PC-3 (cell line): ENCODE data around the gene ABRAXAS1. TPM values are rescaled to one million over a fixed set of nuclear protein-coding genes. Genes with fewer than 3 reads are reported as not detected.

Experiments
- ATAC-seq: fragments of 200-7000 bp; cut with Tn5 transposase; 2 replicates; pipeline ENCODE4 v1.9.1; 2020; ENCODE audit warnings: mild to moderate bottlenecking, moderate library complexity
- BruUV-seq: library from RNA; stranded (reverse); fragments of 400-500 nt; replicated peaks from 2 replicates; lab custom pipeline; 2021; lab: Mats Ljungman, UMichigan
- CTCF ChIA-PET: fragments of 300-600 bp; sonication (Branson Sonifier 250); formaldehyde crosslinking; loops from one replicate; lab custom pipeline; 2022; ENCODE audit warnings: antibody characterized with exemption; lab: Charles Lee
- POLR2A ChIA-PET: fragments of 300-600 bp; sonication (Branson Sonifier 250); formaldehyde crosslinking; loops from one replicate; lab custom pipeline; 2022; ENCODE audit warnings: antibody characterized with exemption; ENCODE audit not compliant: unreplicated experiment; lab: Charles Lee
- DNase-seq: peaks from one replicate; pipeline ENCODE4 v3.0.0-alpha.2; 2015
- H2AFZ ChIP-seq: fragments of 300-600 bp; sonication (generic); 2 replicates; pipeline ENCODE4 v1.6.0; 2016; ENCODE audit warnings: antibody characterized with exemption, low read length
- H3F3A ChIP-seq: fragments of 300-600 bp; sonication (generic); one replicate; pipeline ENCODE4 v1.6.0; 2017; ENCODE audit warnings: antibody characterized with exemption, low read length, control low read depth, mild to moderate bottlenecking; ENCODE audit not compliant: unreplicated experiment
- H3K27ac ChIP-seq: fragments of 300-600 bp; sonication (generic); 2 replicates; pipeline ENCODE4 v1.5.1; 2016; ENCODE audit warnings: mild to moderate bottlenecking, low read length
- H3K27me3 ChIP-seq: fragments of 300-600 bp; sonication (generic); 2 replicates; pipeline ENCODE4 v1.6.1; 2016; ENCODE audit warnings: low read length, mixed read lengths
- H3K36me3 ChIP-seq: fragments of 300-600 bp; sonication (generic); 2 replicates; pipeline ENCODE4 v1.6.1; 2016; ENCODE audit warnings: low read depth, mixed run types, low read length, mixed read lengths
- H3K4me1 ChIP-seq: fragments of 300-600 bp; sonication (generic); 2 replicates; pipeline ENCODE4 v1.5.1; 2016; ENCODE audit warnings: low read length; ENCODE audit not compliant: insufficient read depth
- H3K4me2 ChIP-seq: fragments of 300-600 bp; sonication (generic); 2 replicates; pipeline ENCODE4 v1.6.0; 2016; ENCODE audit warnings: low read length
- H3K4me3 ChIP-seq: fragments of 300-600 bp; sonication (generic); 2 replicates; pipeline ENCODE4 v1.5.1; 2016; ENCODE audit warnings: mild to moderate bottlenecking, low read length, mixed read lengths
- H3K79me2 ChIP-seq: fragments of 300-600 bp; sonication (generic); 2 replicates; pipeline ENCODE4 v1.6.1; 2017; ENCODE audit warnings: low read length, mixed read lengths
- H3K9ac ChIP-seq: fragments of 300-600 bp; sonication (generic); 2 replicates; pipeline ENCODE4 v1.6.0; 2016; ENCODE audit warnings: mild to moderate bottlenecking, low read length
- H3K9me2 ChIP-seq: fragments of 300-600 bp; sonication (generic); replicated peaks from 2 replicates; pipeline ENCODE4 v1.6.1; 2016; ENCODE audit warnings: mixed run types, low read length, mixed read lengths
- H3K9me3 ChIP-seq: fragments of 300-600 bp; sonication (generic); 2 replicates; pipeline ENCODE4 v1.6.1; 2016; ENCODE audit warnings: low read length, mixed read lengths
- H4K20me1 ChIP-seq: fragments of 300-600 bp; sonication (generic); 2 replicates; pipeline ENCODE4 v1.6.1; 2016; ENCODE audit warnings: low read length, mixed read lengths
- CTCF ChIP-seq: fragments of 300-600 bp; sonication (generic); conservative IDR thresholded peaks from 2 replicates; pipeline ENCODE4 v1.5.1; 2017; ENCODE audit warnings: antibody characterized with exemption, low read depth, mild to moderate bottlenecking, low read length
- EZH2 ChIP-seq: fragments of 300-600 bp; sonication (generic); IDR thresholded peaks from one replicate; pipeline ENCODE4 v1.6.1; 2017; ENCODE audit warnings: antibody characterized with exemption, mild to moderate bottlenecking, low read length; ENCODE audit not compliant: unreplicated experiment
- EZH2phosphoT487 ChIP-seq: fragments of 300-600 bp; sonication (generic); IDR thresholded peaks from 2 replicates; pipeline ENCODE4 v1.6.1; 2018; ENCODE audit warnings: mild to moderate bottlenecking, antibody characterized with exemption, low read length, borderline replicate concordance
- intact Hi-C: fragments of 100-400 bp; cut with micrococcal nuclease; formaldehyde crosslinking; loops from 2 replicates; pipeline ENCODE4 v1.9.0; 2023
- total RNA-seq: library from RNA; depleted of rRNA; stranded (reverse); fragments of >200 nt; gene quantifications from 2 replicates; pipeline ENCODE4 v1.2.3, GENCODE V29; 2014; rRNA removed

ABRAXAS1 gene
- total RNA-seq, 1 experiment from 2014 or later = 10.3 TPM

- DNase-seq (no peak), ATAC-seq (no peak)
- H3K9me2 ChIP-seq = no peaks in the 10 kb centered on the region
- no peaks in the 10 kb centered on the region for H3K9me3 ChIP-seq
- POLR2A ChIA-PET = no interaction called here
- no peak overlapping the region for H3K27ac ChIP-seq
- TF ChIP-seq EZH2phosphoT487 (no peak), CTCF (no peak), EZH2 (no peak)
- H3K27me3 ChIP-seq = no peaks in the 10 kb centered on the region
- CTCF ChIA-PET = no interaction called here
- H3K4me1 ChIP-seq = no peaks in the 10 kb centered on the region
- H2AFZ ChIP-seq = no peak overlapping the region
- no peaks in the 10 kb centered on the region for H3K36me3 ChIP-seq
- no peaks in the 10 kb centered on the region for H3K79me2 ChIP-seq
- intact Hi-C loops = no loop called here
- no peak overlapping the region for H3K9ac ChIP-seq
- BruUV-seq = no TSS peak
- H3K4me2 ChIP-seq = no peak overlapping the region
- no peaks in the 10 kb centered on the region for H4K20me1 ChIP-seq
- H3K4me3 ChIP-seq = no peak overlapping the region
- no peaks in the 10 kb centered on the region for H3F3A ChIP-seq
These were observed 71.2 kb downstream of the ABRAXAS1 start for GRCh38 chr4:83413676-83414075.

Other genes with a start within 250 kb of the ABRAXAS1 start
- 22.0 and 23.8 TPM in 2 replicates for gene COQ2, start 200.3 kb downstream of the ABRAXAS1 start, total RNA-seq
- gene HPSE, start 150.3 kb downstream of the ABRAXAS1 start, total RNA-seq = 4.2 and 9.1 TPM in 2 replicates
- 7.3 and 10.5 TPM in 2 replicates for gene HELQ, start 29.3 kb downstream of the ABRAXAS1 start, total RNA-seq
- 54.4 and 57.6 TPM in 2 replicates for gene MRPS18C, start 29.0 kb downstream of the ABRAXAS1 start, total RNA-seq
- gene GPAT3, start 51.0 kb upstream of the ABRAXAS1 start, total RNA-seq = 22.5 and 34.2 TPM in 2 replicates